Smooth muscle cell (in vitro differentiated cells): Measurements from ENCODE around the gene MUC6. TPM values are rescaled to one million over a fixed set of nuclear protein-coding genes. Genes with fewer than 3 reads are reported as not detected.

Experiments
- DNase-seq: peaks from one replicate; lab custom pipeline; 2025; ENCODE audit not compliant: unreplicated experiment; lab: John Stamatoyannopoulos, UW
- H2AFZ ChIP-seq: fragments of 200-600 bp; sonication (generic); 2 replicates; pipeline ENCODE4 v1.6.0; 2016; ENCODE audit warnings: antibody characterized with exemption, low read depth, mild to moderate bottlenecking
- H3F3A ChIP-seq: fragments of 200-600 bp; sonication (generic); 2 replicates; pipeline ENCODE4 v1.6.0; 2017; ENCODE audit warnings: antibody characterized with exemption, low read depth
- H3K27ac ChIP-seq: fragments of 200-600 bp; sonication (generic); 2 replicates; pipeline ENCODE4 v1.5.1; 2016; ENCODE audit warnings: low read depth, mild to moderate bottlenecking
- H3K27me3 ChIP-seq: fragments of 200-600 bp; sonication (generic); 2 replicates; pipeline ENCODE4 v1.6.1; 2016; ENCODE audit warnings: low read depth, mild to moderate bottlenecking
- H3K36me3 ChIP-seq: fragments of 200-600 bp; sonication (generic); 2 replicates; pipeline ENCODE4 v1.5.1; 2016; ENCODE audit warnings: low read depth
- H3K4me1 ChIP-seq: fragments of 200-600 bp; sonication (generic); 2 replicates; pipeline ENCODE4 v1.5.1; 2016; ENCODE audit warnings: low read depth
- H3K4me2 ChIP-seq: fragments of 200-600 bp; sonication (generic); 2 replicates; pipeline ENCODE4 v1.6.0; 2016; ENCODE audit warnings: mild to moderate bottlenecking
- H3K4me3 ChIP-seq: fragments of 200-600 bp; sonication (generic); 2 replicates; pipeline ENCODE4 v1.5.1; 2016; ENCODE audit warnings: mild to moderate bottlenecking
- H3K79me2 ChIP-seq: fragments of 200-600 bp; sonication (generic); 2 replicates; pipeline ENCODE4 v1.6.0; 2016; ENCODE audit warnings: low read depth, mild to moderate bottlenecking
- H3K9ac ChIP-seq: fragments of 200-600 bp; sonication (generic); 2 replicates; pipeline ENCODE4 v1.6.0; 2016; ENCODE audit warnings: low read depth
- H3K9me3 ChIP-seq: fragments of 200-600 bp; sonication (generic); replicated peaks from 2 replicates; pipeline ENCODE4 v1.5.1; 2016; ENCODE audit warnings: low read depth
- H4K20me1 ChIP-seq: fragments of 200-600 bp; sonication (generic); 2 replicates; pipeline ENCODE4 v1.6.0; 2016; ENCODE audit warnings: low read depth
- WGBS: methylation state at CpG from one replicate; pipeline ENCODE4 v1.1.7; 2016; ENCODE audit warnings: low lambda C conversion rate; 5-methylcytosine and 5-hydroxymethylcytosine counted together
- polyA plus RNA-seq: library from polyadenylated mRNA; unstranded; fragments of >200 nt; fragmentation: Nextera tagmentation; extraction: Ambion mirVana; gene quantifications from 2 replicates; pipeline ENCODE4 v1.2.1, GENCODE V29; 2016
- total RNA-seq: library from RNA; depleted of rRNA; stranded (reverse); fragments of >200 nt; gene quantifications from 2 replicates; pipeline ENCODE4 v1.2.3, GENCODE V29; 2014
- TF ChIP-seq, protein P1 (sequence below): fragments of 200-600 bp; sonication (generic); IDR thresholded peaks from 2 replicates; pipeline ENCODE4 v1.5.1; 2017; ENCODE audit warnings: borderline replicate concordance, mild to moderate bottlenecking, antibody characterized with exemption; ENCODE audit not compliant: insufficient read depth, poor library complexity, severe bottlenecking

MUC6 gene
- total and polyA plus RNA-seq, 2 experiments from 2014 or later, result not detected

DNA sequence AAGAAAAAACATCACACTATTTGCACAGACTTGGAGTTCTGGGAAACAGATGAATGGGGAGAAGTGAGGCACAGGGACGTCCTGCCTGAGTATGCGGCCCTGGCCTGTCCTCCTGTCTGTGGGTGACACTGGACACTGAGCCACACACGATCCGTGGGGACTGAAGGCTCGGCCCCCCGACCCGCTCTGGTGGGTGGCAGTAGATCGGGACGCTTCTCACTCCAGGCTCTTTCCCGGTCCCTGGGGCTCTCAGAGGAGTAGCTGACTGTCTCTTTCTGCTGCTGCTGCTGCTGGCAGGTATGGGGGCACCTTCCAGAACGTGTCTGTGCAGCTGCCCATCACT, 27.7 kb downstream of the MUC6 start:
- 98% methylated on average over 11 of the region's 11 CpGs for WGBS
- Histone ChIP-seq H3K27me3 (no peaks in the 10 kb centered on the region), H4K20me1 (peaks cover 35% of the 10 kb centered on the region), H3K4me2 (no peak overlapping the region), H3K79me2 (no peaks in the 10 kb centered on the region), H3K27ac (no peak overlapping the region), H3K4me1 (no peaks in the 10 kb centered on the region), H3F3A (no peaks in the 10 kb centered on the region), H2AFZ (no peak overlapping the region), H3K9me3 (no peaks in the 10 kb centered on the region), H3K9ac (no peak overlapping the region), H3K36me3 (no peaks in the 10 kb centered on the region), H3K4me3 (no peak overlapping the region)
- TF ChIP-seq, protein P1, sequence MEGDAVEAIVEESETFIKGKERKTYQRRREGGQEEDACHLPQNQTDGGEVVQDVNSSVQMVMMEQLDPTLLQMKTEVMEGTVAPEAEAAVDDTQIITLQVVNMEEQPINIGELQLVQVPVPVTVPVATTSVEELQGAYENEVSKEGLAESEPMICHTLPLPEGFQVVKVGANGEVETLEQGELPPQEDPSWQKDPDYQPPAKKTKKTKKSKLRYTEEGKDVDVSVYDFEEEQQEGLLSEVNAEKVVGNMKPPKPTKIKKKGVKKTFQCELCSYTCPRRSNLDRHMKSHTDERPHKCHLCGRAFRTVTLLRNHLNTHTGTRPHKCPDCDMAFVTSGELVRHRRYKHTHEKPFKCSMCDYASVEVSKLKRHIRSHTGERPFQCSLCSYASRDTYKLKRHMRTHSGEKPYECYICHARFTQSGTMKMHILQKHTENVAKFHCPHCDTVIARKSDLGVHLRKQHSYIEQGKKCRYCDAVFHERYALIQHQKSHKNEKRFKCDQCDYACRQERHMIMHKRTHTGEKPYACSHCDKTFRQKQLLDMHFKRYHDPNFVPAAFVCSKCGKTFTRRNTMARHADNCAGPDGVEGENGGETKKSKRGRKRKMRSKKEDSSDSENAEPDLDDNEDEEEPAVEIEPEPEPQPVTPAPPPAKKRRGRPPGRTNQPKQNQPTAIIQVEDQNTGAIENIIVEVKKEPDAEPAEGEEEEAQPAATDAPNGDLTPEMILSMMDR, result no peak
- no peak for DNase-seq

DNA sequence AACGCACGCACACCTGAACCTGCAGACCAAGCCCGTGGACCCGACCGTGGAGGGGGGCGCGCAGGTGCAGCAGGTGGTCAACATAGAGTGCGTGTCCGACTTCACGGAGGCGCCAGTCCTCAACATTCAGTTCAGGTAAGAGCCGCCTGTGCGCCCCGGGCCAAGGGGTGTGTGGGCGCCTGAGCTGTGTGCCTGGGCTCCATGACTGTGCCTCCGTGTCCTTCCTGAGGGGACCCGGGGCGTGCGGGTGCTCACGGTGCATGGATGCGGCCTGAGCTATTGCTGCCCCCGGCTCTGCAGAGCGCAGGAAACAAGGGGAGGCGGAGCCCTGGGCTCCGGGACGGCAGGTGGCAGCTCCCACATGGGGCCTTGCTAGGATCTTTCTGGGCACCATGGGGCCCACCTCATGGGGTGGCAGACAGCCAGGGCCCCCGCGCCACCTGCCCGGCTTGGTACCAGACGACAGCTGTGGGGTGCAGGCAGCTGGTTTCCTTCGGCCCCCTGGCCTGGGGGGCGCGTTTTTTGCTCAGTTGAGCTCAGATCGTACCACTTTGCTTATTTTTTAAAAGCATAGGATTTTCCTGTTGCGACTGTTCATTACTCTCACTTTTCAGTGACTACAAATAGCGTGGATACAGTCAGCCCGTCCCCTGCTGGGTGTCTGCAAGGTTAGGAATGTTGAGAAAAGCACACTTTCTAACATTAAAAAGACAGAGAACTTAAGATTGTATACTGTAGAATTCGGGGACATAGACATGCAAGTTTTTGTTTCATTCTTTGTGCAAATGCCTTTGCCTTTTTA, 28.3 kb downstream of the MUC6 start:
- H3K9me3 ChIP-seq, result no peaks in the 10 kb centered on the region
- H3K27me3 ChIP-seq, result no peaks in the 10 kb centered on the region
- TF ChIP-seq, protein P1, result no peak
- H3K4me3 ChIP-seq, result no peak overlapping the region
- no peaks in the 10 kb centered on the region for H3K36me3 ChIP-seq
- no peak overlapping the region for H2AFZ ChIP-seq
- no peaks in the 10 kb centered on the region for H3K79me2 ChIP-seq
- H3F3A ChIP-seq, result no peaks in the 10 kb centered on the region
- H4K20me1 ChIP-seq, result peaks cover 40% of the 10 kb centered on the region
- no peaks in the 10 kb centered on the region for H3K4me1 ChIP-seq
- WGBS, result 96% methylated on average over 36 of the region's 38 CpGs
- no peak for DNase-seq
- H3K4me2 ChIP-seq, result no peak overlapping the region
- H3K27ac ChIP-seq, result no peak overlapping the region
- no peak overlapping the region for H3K9ac ChIP-seq

DNA sequence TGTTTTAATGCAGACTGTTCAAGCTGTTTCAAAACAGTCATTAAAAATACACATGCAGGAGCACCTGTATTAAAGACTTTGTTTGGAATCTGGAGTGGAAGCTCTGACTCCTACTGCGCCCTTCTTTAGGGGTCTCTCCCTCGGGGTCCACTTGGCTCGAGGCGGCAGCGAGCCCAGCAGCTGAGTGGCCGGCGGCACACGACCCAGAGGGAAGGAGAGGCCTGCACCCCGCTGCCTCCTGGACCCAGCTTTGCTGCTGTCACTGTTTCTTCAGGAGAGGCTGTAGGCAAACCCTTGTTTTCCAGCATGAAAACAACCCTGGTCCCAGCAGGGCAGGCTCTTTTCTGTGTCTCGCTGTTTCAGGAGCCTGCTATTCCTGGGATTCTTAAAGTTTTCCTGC, 29.2 kb downstream of the MUC6 start:
- TF ChIP-seq, protein P1, result no peak

DNA sequence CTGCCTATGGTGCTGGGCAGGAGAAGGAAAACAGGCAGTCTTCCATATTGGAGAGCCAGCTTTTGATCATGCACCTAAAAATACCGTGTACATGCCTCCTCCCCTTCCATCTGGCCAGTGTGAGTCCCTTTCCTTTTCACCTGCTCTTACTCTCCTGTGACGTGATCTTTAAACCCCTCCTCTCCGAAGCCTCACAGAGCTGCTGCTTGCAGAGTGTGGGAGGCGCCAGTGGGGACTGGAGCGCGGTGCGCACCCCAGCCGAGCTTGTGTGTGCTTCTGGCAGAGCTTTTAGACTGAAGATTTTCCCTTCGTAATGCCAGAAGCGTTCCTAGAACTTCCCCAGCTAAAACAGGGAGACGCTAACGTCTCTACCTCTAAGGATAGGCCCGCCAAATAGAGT, 29.8 kb downstream of the MUC6 start:
- H3K36me3 ChIP-seq, result no peaks in the 10 kb centered on the region
- WGBS, result 99% methylated on average over 13 of the region's 13 CpGs

More for the DNA sequence above, 29.2 kb downstream of the MUC6 start:
- Histone ChIP-seq H3K79me2 (no peaks in the 10 kb centered on the region), H3K9ac (no peak overlapping the region), H3F3A (no peaks in the 10 kb centered on the region), H2AFZ (no peak overlapping the region), H3K4me1 (no peaks in the 10 kb centered on the region), H3K27me3 (no peaks in the 10 kb centered on the region), H4K20me1 (peaks cover 45% of the 10 kb centered on the region), H3K4me2 (no peak overlapping the region), H3K4me3 (no peak overlapping the region), H3K36me3 (no peaks in the 10 kb centered on the region), H3K9me3 (no peaks in the 10 kb centered on the region), H3K27ac (no peak overlapping the region)
- no peak for DNase-seq
- WGBS, result over 99% methylated on average over 10 of the region's 10 CpGs

More for the DNA sequence above, 29.8 kb downstream of the MUC6 start:
- Histone ChIP-seq H3K4me1 (no peaks in the 10 kb centered on the region), H3F3A (no peaks in the 10 kb centered on the region), H3K27ac (no peak overlapping the region), H2AFZ (no peak overlapping the region), H3K79me2 (no peaks in the 10 kb centered on the region), H3K4me3 (no peak overlapping the region), H3K9me3 (no peaks in the 10 kb centered on the region), H3K27me3 (no peaks in the 10 kb centered on the region), H4K20me1 (peaks cover 49% of the 10 kb centered on the region), H3K9ac (no peak overlapping the region), H3K4me2 (no peak overlapping the region)
- DNase-seq, result no peak
- TF ChIP-seq, protein P1, result no peak
